ENCODE results near the gene TIAM2. TPM values are rescaled to one million over a fixed set of nuclear protein-coding genes. Genes with fewer than 3 reads are reported as not detected.

Gene TIAM2
- total and polyA plus RNA-seq, 4 donors = 1.6 to 19.9 (median 11.6) TPM

DNA sequence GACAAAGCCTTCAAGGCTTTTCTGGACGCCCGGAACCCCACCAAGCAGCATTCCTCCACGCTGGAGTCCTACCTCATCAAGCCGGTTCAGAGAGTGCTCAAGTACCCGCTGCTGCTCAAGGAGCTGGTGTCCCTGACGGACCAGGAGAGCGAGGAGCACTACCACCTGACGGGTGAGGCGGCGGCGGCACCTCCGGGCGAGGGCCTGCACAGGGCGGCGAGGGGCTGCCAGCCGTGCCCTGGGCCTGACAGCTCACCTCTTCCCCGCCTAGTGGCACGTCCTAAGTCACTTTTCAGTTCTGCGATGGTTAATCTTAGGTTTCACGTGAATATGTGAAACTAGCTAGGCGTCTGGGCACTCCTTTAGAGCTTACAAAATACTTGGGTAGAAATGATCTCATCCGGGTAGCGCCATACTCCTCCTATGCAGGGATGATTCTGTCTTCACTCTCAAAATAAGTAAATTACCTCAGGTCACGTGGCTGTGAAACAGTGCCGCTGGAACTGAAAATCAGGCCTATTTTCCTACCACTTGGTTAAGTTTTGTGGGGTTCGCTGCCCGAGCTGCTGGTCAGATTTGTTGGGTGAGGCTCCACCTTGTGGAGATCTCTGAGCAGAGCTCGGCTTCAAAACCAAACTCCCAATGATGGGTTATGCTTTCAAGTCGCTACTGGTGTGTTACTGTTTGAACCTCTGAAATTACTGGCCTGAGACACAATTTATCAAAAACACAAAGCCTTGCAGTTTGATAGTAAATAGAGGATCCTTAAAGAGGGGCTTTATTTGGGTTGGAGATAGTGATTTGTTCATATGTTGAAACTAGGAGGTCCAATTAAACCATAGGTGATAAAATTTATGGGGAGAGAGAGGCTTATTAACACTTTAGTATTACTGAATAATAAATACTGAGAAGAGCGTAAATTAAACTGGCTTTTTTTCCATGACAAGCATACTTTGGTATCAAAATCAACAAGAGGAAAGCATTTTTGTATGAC, 253.2 kb downstream of the TIAM2 start:
- Histone ChIP-seq H3K27ac (ENCODE audit: low read depth in 1 of 2, low read length in 2 of 2) (peak overlapping the region in 1 of 2 donors; percentile 2), H3K4me1 (ENCODE audit: control insufficient read depth in 1 of 2, insufficient read depth in 2 of 2, low read length in 2 of 2) (no peaks in the 10 kb centered on the region), H3K4me3 (ENCODE audit: low read length in 2 of 2) (peak overlapping the region in 1 of 2 donors; percentile 0), H3K27me3 (ENCODE audit: control insufficient read depth in 1 of 2, insufficient read depth in 2 of 2, low read length in 1 of 2) (no peaks in the 10 kb centered on the region), H3K9me3 (ENCODE audit: control insufficient read depth, low read length) (no peaks in the 10 kb centered on the region), H3K36me3 (ENCODE audit: control insufficient read depth in 1 of 2, insufficient read depth in 2 of 2, low read length in 1 of 2) (peaks cover 0 to 5% of the 10 kb centered on the region in 2 donors)
- intact Hi-C loops (cut with DNase I) = loop anchor here (1.0 to 10.0 kb wide), 4 partner anchors 71 to 384 kb away; no protein-coding TSS in a partner anchor
- 42 to 61% methylated on average over 30 of the region's 30 CpGs for WGBS, 2 donors
- DNase-seq (peak in 1 of 2 donors; percentile 66), ATAC-seq (ENCODE audit: low FRiP score) (peak; percentile 83)

DNA sequence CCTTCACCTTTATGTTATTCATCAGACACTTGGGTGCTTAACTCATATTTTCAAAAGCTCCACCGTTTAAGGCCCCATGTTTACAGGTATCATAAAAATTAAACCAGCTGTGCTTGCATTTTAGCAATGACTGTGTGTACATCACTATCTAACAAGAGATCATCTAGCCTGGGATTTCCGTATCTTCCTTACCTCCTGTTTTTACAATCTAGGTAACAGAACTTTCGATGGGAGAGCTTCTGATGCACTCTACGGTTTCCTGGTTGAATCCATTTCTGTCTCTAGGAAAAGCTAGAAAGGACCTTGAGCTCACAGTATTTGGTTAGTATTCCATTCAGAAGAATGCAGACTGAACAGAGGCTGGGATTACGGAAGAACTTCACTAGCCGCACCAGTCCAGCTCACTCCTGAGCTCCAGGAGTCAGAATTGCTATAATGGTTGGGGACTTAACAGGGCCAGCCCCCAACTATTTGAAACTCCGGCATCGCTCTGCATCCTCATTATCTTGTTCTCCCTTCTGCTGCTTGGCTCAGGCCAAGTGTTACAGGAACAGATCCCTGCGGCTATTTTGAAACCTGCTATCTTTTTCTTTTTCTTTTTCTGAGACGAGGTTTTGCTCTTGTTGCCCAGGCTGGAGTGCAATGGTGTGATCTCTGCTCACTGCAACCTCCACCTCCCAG, 255.7 kb downstream of the TIAM2 start:
- WGBS, 2 donors = 91 to 92% methylated on average over 10 of the region's 10 CpGs
- Histone ChIP-seq H3K36me3 (ENCODE audit: control insufficient read depth in 1 of 2, insufficient read depth in 2 of 2, low read length in 1 of 2) (peaks cover 0 to 8% of the 10 kb centered on the region in 2 donors), H3K27me3 (ENCODE audit: control insufficient read depth in 1 of 2, insufficient read depth in 2 of 2, low read length in 1 of 2) (no peaks in the 10 kb centered on the region), H3K4me1 (ENCODE audit: control insufficient read depth in 1 of 2, insufficient read depth in 2 of 2, low read length in 2 of 2) (no peaks in the 10 kb centered on the region), H3K4me3 (ENCODE audit: low read length in 2 of 2) (no peak overlapping the region), H3K27ac (ENCODE audit: low read depth in 1 of 2, low read length in 2 of 2) (no peak overlapping the region), H3K9me3 (ENCODE audit: control insufficient read depth, low read length) (no peaks in the 10 kb centered on the region)
- intact Hi-C loops (cut with DNase I) = no loop called here
- ATAC-seq (ENCODE audit: low FRiP score) = no peak
- no peak for DNase-seq

DNA sequence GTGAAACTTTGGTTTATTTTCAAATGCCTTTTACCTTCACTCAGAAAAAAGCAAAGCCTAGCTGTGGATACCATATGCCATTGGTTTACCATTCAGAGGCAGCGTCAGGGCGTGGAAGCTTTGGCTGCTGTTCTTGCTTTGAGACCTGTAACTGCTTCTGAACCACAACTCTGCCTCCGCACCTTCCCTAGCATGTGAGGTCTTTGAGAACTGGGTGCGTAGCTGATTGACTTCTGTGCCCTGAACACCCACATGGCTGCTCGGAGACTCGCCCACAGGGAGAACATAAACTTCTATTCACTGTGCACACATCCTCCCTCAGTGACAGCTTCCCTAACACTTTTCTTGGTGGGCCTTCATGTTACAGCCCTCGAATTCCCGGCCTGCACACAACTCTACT, 257.5 kb downstream of the TIAM2 start:
- intact Hi-C loops (cut with DNase I) = no loop called here
- WGBS, 2 donors = 94 to 96% methylated on average over 8 of the region's 8 CpGs
- DNase-seq (no peak), ATAC-seq (ENCODE audit: low FRiP score) (no peak)
- no peak overlapping the region for H3K4me3 ChIP-seq (ENCODE audit: low read length in 2 of 2)
- H3K36me3 ChIP-seq (ENCODE audit: control insufficient read depth in 1 of 2, insufficient read depth in 2 of 2, low read length in 1 of 2) = peaks cover 1 to 7% of the 10 kb centered on the region in 2 donors
- no peak overlapping the region for H3K27ac ChIP-seq (ENCODE audit: low read depth in 1 of 2, low read length in 2 of 2)
- no peaks in the 10 kb centered on the region for H3K9me3 ChIP-seq (ENCODE audit: control insufficient read depth, low read length)
- no peaks in the 10 kb centered on the region for H3K27me3 ChIP-seq (ENCODE audit: control insufficient read depth in 1 of 2, insufficient read depth in 2 of 2, low read length in 1 of 2)
- H3K4me1 ChIP-seq (ENCODE audit: control insufficient read depth in 1 of 2, insufficient read depth in 2 of 2, low read length in 2 of 2) = no peaks in the 10 kb centered on the region

DNA sequence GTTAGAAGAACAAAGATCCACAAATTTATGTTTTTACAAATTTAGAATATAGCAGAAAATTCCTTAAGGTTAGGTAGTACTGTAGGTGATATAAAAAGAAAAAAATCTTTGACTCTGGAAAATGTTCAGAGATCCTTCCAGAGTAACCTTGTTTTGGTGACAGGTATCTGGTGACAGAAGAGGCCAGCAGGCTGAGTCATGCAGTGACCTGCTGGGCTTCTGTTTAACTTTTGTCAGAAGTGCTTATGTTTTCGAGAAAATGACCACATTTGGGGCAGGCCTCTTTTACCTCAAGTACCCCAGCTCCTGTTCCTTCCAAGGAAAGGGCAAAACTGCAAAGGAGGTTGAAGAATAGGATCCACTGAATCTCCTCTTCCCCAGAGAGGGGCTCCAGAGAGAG, 258.2 kb downstream of the TIAM2 start:
- DNase-seq (no peak), ATAC-seq (ENCODE audit: low FRiP score) (no peak)
- H3K27ac ChIP-seq (ENCODE audit: low read depth in 1 of 2, low read length in 2 of 2) = no peak overlapping the region
- H3K4me1 ChIP-seq (ENCODE audit: control insufficient read depth in 1 of 2, insufficient read depth in 2 of 2, low read length in 2 of 2) = no peaks in the 10 kb centered on the region
- no peaks in the 10 kb centered on the region for H3K9me3 ChIP-seq (ENCODE audit: control insufficient read depth, low read length)
- intact Hi-C loops (cut with DNase I) = no loop called here
- H3K27me3 ChIP-seq (ENCODE audit: control insufficient read depth in 1 of 2, insufficient read depth in 2 of 2, low read length in 1 of 2) = no peaks in the 10 kb centered on the region
- no peak overlapping the region for H3K4me3 ChIP-seq (ENCODE audit: low read length in 2 of 2)
- peaks cover 1 to 7% of the 10 kb centered on the region in 2 donors for H3K36me3 ChIP-seq (ENCODE audit: control insufficient read depth in 1 of 2, insufficient read depth in 2 of 2, low read length in 1 of 2)
- WGBS, 2 donors = 44 to 48% methylated on average over 1 of the region's 1 CpG

DNA sequence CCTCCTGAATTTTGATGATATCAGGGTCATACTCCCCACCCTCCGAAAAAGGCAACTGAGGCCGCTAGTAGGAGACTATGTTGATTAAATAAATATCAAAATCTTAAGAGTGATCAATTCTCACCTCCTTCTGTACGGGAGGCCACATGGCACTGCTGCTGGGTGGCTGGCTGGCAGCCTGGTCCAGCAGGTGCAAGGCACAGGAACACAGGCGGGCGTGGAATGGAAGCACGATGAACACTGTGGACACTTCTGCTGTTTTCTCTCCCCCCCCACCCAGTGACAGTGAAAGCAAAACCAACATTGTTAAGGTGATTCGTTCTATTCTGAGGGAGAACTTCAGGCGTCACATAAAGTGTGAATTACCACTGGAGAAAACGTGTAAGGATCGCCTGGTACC, 259.0 kb downstream of the TIAM2 start:
- peaks cover 7 to 8% of the 10 kb centered on the region in 2 donors for H3K36me3 ChIP-seq (ENCODE audit: control insufficient read depth in 1 of 2, insufficient read depth in 2 of 2, low read length in 1 of 2)
- H3K4me1 ChIP-seq (ENCODE audit: control insufficient read depth in 1 of 2, insufficient read depth in 2 of 2, low read length in 2 of 2) = no peaks in the 10 kb centered on the region
- H3K9me3 ChIP-seq (ENCODE audit: control insufficient read depth, low read length) = no peaks in the 10 kb centered on the region
- no peak for DNase-seq
- no peak for ATAC-seq (ENCODE audit: low FRiP score)
- no peaks in the 10 kb centered on the region for H3K27me3 ChIP-seq (ENCODE audit: control insufficient read depth in 1 of 2, insufficient read depth in 2 of 2, low read length in 1 of 2)
- no peak overlapping the region for H3K4me3 ChIP-seq (ENCODE audit: low read length in 2 of 2)
- intact Hi-C loops (cut with DNase I) = no loop called here
- no peak overlapping the region for H3K27ac ChIP-seq (ENCODE audit: low read depth in 1 of 2, low read length in 2 of 2)
- WGBS, 2 donors = 87 to 93% methylated on average over 10 of the region's 10 CpGs

DNA sequence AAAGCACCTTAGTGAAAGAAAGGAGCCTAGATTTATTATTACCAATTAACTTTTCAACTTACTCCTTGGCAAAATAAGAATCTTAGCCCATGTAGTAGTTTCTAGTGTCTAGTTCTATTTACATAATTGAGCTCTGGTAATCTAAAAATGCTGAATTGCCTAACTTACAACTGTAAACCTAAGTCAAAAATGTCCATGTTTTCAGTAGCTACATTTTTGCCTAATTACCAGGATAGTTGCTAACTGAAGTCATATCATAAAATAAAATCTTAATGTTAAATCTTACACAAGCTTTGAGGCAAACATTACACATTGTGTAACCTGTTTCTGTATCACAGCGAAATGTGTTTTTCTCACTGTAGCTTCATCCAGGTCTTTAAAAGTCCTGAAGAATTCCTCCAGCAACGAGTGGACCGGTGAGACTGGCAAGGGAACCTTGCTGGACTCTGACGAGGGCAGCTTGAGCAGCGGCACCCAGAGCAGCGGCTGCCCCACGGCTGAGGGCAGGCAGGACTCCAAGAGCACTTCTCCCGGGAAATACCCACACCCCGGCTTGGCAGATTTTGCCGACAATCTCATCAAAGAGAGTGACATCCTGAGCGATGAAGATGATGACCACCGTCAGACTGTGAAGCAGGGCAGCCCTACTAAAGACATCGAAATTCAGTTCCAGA, 261.1 kb downstream of the TIAM2 start:
- 70 to 81% methylated on average over 13 of the region's 13 CpGs for WGBS, 2 donors
- intact Hi-C loops (cut with DNase I) = no loop called here
- H3K9me3 ChIP-seq (ENCODE audit: control insufficient read depth, low read length) = no peaks in the 10 kb centered on the region
- no peak overlapping the region for H3K27ac ChIP-seq (ENCODE audit: low read depth in 1 of 2, low read length in 2 of 2)
- no peak overlapping the region for H3K4me3 ChIP-seq (ENCODE audit: low read length in 2 of 2)
- no peak for DNase-seq
- ATAC-seq (ENCODE audit: low FRiP score) = no peak
- no peaks in the 10 kb centered on the region for H3K4me1 ChIP-seq (ENCODE audit: control insufficient read depth in 1 of 2, insufficient read depth in 2 of 2, low read length in 2 of 2)
- no peaks in the 10 kb centered on the region for H3K27me3 ChIP-seq (ENCODE audit: control insufficient read depth in 1 of 2, insufficient read depth in 2 of 2, low read length in 1 of 2)
- peaks cover 5 to 8% of the 10 kb centered on the region in 2 donors for H3K36me3 ChIP-seq (ENCODE audit: control insufficient read depth in 1 of 2, insufficient read depth in 2 of 2, low read length in 1 of 2)

DNA sequence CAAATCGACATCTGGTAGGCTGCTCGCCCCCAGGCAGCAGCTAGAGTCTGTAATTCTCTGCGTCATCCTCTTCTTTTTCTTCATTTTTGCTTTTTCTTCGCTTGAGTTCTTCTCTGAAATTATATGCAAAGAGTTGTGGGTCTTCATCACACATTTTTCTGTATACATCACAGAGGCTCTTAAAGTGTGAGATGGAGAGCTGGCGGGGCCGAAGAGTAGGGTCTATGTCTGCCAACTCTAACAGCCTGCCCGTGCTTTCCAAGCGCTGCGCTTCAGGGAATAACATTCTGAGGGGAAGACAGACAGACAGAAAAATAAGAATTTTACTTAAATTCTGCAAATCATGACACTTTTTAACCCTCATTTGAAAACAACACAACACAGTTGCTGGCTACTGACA, 262.7 kb downstream of the TIAM2 start:
- DNase-seq = no peak
- no peaks in the 10 kb centered on the region for H3K4me1 ChIP-seq (ENCODE audit: control insufficient read depth in 1 of 2, insufficient read depth in 2 of 2, low read length in 2 of 2)
- no peak for ATAC-seq (ENCODE audit: low FRiP score)
- no peak overlapping the region for H3K4me3 ChIP-seq (ENCODE audit: low read length in 2 of 2)
- H3K27me3 ChIP-seq (ENCODE audit: control insufficient read depth in 1 of 2, insufficient read depth in 2 of 2, low read length in 1 of 2) = no peaks in the 10 kb centered on the region
- H3K36me3 ChIP-seq (ENCODE audit: control insufficient read depth in 1 of 2, insufficient read depth in 2 of 2, low read length in 1 of 2) = peaks cover 5 to 8% of the 10 kb centered on the region in 2 donors
- H3K27ac ChIP-seq (ENCODE audit: low read depth in 1 of 2, low read length in 2 of 2) = no peak overlapping the region
- 91 to 93% methylated on average over 9 of the region's 9 CpGs for WGBS, 2 donors
- intact Hi-C loops (cut with DNase I) = no loop called here
- no peaks in the 10 kb centered on the region for H3K9me3 ChIP-seq (ENCODE audit: control insufficient read depth, low read length)

DNA sequence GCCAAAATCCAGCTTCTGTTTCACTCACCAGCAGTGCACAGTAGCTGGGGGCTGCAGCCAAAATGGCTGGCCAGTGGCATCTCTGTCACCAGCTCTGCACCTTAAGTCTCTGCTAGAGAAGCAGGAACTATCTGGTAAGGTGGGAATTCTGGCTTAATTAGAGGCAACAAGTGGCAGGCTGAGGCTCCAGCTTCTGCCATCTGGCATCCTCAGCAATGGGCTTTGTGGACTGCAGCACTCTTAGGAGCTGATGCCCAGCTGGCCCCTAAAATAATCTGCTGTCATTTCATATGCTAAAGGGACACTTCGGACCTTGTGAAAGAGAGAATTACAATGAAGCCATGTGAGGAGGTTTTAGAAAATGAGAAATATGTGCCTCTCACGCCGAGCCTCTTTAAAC, 264.1 kb downstream of the TIAM2 start:
- ATAC-seq (ENCODE audit: low FRiP score) (no peak), DNase-seq (no peak)
- Histone ChIP-seq H3K9me3 (ENCODE audit: control insufficient read depth, low read length) (no peaks in the 10 kb centered on the region), H3K27ac (ENCODE audit: low read depth in 1 of 2, low read length in 2 of 2) (no peak overlapping the region), H3K27me3 (ENCODE audit: control insufficient read depth in 1 of 2, insufficient read depth in 2 of 2, low read length in 1 of 2) (no peaks in the 10 kb centered on the region), H3K36me3 (ENCODE audit: control insufficient read depth in 1 of 2, insufficient read depth in 2 of 2, low read length in 1 of 2) (peaks cover 4 to 8% of the 10 kb centered on the region in 2 donors), H3K4me1 (ENCODE audit: control insufficient read depth in 1 of 2, insufficient read depth in 2 of 2, low read length in 2 of 2) (no peaks in the 10 kb centered on the region), H3K4me3 (ENCODE audit: low read length in 2 of 2) (no peak overlapping the region)
- 94 to 96% methylated on average over 3 of the region's 3 CpGs for WGBS, 2 donors
- intact Hi-C loops (cut with DNase I) = no loop called here

Data from aorta (tissue), 5 donors.